Omental fat pad (tissue), 4 donors: ENCODE measurements around the gene DYNLT1. TPM values are rescaled to one million over a fixed set of nuclear protein-coding genes. Genes with fewer than 3 reads are reported as not detected.

Experiments
- ATAC-seq: fragments of 150-250 bp; one replicate; pipeline ENCODE4 v1.9.1; 2016; ENCODE audit warnings: mild to moderate bottlenecking, moderate library complexity; ENCODE audit not compliant: low FRiP score
- DNase-seq: peaks from one replicate; pipeline ENCODE4 v3.0.0-alpha.2; 2019; ENCODE audit warnings: low spot score
- total RNA-seq, 4 donors: library from RNA; depleted of rRNA; stranded (reverse); fragments of >200 nt; gene quantifications; one replicate each; pipeline ENCODE4 v1.1.0, GENCODE V29; 2016
- TF ChIP-seq, protein P1 (sequence below), 3 donors: fragments of 450-650 bp; IDR thresholded peaks; one replicate each; pipeline ENCODE4 v1.5.1; 2016 to 2017; ENCODE audit warnings: antibody characterized with exemption in 3 of 3, mild to moderate bottlenecking in 3 of 3, moderate library complexity in 2 of 3

The DYNLT1 gene
- total RNA-seq, 4 donors from 2014 or later: 43.8 to 70.4 (median 60.7) TPM

DNA sequence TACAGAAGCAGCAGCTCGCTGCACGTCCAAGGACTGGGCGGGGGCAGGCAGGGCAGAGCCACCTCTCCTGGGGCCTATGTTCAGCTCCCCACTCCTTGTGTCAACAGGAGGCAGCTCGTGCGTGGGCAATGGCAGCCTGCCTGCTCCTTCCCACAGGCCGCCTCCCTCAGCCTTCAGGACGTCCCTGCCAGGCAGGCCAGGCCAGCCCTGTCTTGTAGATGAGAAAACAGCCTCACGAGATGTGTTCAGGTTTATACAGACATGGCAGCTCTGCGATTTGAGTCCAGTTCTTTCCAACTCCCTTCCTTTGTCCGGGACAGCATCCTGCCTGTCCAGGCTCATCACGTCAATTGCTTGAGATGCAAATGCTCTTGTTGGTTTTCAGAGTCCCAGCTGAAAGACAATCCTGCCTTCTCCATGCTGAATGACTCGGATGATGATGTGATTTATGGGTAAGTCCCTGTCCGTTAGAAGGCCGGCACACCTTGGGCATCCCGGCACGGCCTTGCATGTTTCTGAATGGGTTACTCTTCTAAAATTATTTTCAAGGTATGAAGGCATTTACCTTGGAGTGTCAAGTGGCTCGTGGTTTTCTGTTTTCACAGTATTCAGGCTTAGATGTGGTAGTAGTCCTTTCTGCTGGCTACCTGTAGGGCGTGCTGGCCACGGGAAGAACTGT is 13.5 kb downstream of the DYNLT1 start:
- DNase-seq: no peak
- TF ChIP-seq, protein P1, sequence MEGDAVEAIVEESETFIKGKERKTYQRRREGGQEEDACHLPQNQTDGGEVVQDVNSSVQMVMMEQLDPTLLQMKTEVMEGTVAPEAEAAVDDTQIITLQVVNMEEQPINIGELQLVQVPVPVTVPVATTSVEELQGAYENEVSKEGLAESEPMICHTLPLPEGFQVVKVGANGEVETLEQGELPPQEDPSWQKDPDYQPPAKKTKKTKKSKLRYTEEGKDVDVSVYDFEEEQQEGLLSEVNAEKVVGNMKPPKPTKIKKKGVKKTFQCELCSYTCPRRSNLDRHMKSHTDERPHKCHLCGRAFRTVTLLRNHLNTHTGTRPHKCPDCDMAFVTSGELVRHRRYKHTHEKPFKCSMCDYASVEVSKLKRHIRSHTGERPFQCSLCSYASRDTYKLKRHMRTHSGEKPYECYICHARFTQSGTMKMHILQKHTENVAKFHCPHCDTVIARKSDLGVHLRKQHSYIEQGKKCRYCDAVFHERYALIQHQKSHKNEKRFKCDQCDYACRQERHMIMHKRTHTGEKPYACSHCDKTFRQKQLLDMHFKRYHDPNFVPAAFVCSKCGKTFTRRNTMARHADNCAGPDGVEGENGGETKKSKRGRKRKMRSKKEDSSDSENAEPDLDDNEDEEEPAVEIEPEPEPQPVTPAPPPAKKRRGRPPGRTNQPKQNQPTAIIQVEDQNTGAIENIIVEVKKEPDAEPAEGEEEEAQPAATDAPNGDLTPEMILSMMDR (IDR thresholded peaks at IDR 0.05): no peak
- peak; percentile 18 for ATAC-seq

DNA sequence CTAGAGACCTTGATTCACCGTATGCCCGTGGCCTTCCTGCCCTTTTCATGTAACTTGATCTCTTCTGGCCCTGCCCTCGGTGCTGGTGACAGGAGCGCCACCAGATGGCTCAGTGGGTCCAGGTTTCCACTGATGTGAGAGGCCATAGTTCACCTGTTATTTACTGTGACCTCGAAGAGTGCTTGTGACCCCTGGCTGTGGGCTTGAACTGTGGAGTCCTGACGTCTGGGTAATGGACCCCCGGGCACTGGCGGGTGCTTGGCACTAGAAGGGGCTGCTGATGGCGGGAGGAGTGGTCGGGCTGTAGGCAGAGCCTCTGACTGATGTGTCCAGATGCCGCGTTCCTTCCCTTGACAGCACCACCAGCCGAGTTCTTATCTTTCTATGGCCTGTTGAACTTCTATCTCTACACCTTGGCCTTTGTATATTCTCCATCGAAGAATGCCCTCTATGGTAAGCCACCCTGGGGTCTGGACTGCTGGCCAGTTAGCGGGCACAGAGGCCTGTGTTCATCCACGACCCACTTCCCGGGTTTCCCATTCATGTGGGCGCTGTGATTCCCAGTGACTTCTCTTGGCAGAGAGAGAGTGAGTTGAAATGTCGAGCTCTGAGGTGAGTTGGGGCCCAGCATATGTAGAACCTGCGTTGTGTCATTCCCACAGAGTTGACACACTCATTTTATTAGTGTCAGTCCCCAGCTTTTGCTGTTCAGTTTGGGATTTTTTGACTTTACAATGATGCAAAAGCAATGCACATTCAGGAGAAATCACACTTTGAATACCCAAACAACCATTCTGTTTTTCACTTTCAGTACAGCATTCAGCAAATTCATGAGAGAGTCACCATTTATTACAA is 14.9 kb downstream of the DYNLT1 start:
- no peak for DNase-seq
- TF ChIP-seq, protein P1 (IDR thresholded peaks at IDR 0.05): no peak
- no peak for ATAC-seq

DNA sequence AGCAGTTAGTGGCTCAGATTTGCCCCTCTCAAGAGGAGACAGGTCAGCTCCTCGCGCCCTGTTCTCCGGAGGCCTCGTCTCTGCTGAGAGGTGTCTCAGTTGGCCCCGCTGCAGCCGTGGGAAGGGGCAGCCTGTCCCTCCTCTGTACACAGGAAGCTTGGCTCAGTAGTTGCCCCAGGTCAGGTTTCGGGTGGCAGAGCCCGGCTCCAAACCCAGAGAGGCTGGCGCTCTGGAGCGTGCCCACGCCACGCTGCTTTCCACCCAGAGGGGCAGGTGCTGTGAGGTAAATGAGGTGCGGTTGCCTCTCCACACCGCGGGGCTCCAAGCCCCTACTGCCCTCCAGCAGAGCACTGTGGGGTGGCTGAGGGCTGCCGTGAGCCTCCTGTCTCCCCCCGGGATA is 16.0 kb downstream of the DYNLT1 start:
- DNase-seq (no peak), ATAC-seq (no peak)
- TF ChIP-seq, protein P1 (IDR thresholded peaks at IDR 0.05): no peak

DNA sequence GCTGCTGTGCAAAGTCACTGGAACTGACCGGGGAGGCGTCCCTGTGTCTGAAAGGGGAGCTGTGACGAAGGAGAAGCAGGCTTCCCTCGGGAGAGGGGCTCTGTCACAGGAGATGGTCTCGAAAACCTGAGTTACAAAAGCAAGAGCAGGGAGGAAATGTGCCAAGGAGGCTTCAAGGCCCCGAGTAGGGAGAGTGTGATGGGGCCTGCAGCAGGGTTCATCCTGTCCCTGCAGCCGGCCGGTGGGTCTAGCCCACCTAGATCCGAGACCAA is 16.7 kb downstream of the DYNLT1 start:
- no peak for DNase-seq
- TF ChIP-seq, protein P1 (IDR thresholded peaks at IDR 0.05): no peak

DNA sequence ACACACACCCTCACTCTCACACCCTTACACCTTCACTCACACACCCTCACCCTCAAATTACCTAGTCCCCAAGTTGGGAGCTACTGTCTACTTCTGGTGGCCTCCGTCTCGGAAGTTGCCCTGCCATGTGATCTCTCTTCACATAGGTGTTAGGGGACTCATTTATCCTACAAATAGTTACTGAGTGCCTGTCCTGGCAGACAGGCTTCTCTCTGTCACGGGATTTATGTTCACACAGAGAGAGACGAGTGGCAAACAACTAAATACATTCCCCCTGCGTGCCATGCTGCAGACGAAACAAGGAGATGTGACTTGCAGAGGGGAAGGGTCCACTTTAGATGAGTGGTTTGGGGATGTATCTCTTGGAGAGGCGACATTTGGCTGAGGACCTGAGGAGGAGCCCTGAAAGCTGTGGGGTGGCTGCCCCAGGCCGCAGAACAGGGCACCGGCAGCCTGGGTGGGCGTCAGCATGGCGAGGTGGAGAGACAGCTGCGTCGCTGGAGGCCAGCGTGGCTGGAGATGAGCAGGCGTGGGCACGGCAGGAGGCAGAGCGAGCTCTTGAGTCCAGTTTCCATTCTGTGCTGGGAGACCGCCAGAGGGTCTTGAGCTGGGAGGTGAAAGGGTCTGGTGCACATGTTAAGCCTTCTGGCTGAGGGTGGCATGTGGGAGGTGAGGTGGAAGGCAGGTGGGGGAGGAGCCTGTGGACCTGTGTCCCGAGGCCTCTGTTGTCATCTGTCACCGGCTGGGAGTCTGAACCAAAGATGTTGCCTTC is 17.2 kb downstream of the DYNLT1 start:
- DNase-seq (no peak), ATAC-seq (no peak)

More for the DNA sequence above, 16.7 kb downstream of the DYNLT1 start:
- no peak for ATAC-seq

DNA sequence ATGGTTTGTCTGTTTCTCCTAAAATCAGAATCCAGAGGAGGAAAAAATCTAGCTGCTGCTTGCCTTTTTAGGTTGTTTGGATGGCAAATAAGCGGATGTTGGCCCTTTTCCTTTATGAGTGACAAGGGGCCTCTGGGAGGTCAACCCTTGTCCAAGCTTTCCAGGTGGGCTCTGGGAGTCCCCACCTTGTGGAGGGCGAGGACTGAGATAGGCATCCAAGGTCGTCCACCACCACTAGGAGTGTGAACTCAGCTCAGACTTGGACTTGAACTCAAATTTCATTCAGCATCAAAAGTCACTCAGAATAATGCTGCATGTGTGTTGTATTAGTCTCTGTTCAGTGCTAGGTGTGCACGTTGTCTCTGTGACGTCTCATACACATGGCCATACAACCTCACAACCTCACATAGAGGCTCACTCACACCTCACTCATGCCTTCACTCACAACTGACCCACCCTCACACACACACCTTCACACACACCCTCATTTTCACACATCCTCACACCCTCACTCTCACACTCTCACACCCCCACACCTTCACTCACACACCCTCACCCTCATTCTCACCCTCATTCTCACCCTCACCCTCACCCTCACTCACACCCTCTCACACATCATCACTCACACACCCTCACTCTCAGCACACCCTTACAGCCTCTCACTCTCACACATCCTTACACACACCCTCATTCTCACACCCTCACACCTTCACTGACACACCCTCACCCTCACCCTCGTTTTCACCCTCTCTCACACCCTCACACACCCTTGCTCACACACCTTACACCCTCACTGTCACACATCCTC is 18.0 kb downstream of the DYNLT1 start:
- TF ChIP-seq, protein P1 (IDR thresholded peaks at IDR 0.05): no peak
- ATAC-seq (no peak), DNase-seq (no peak)

More for the DNA sequence above, 17.2 kb downstream of the DYNLT1 start:
- TF ChIP-seq, protein P1 (IDR thresholded peaks at IDR 0.05): no peak
